IPS-18a (cell line): ENCODE results near the gene MGA.

Experiments
- H3K27ac ChIP-seq: one replicate; pipeline ENCODE4 v1.5.1; 2013; ENCODE audit warnings: low read length
- H3K27me3 ChIP-seq: one replicate; pipeline ENCODE4 v1.6.1; 2013; ENCODE audit warnings: mild to moderate bottlenecking, low read length; ENCODE audit not compliant: control insufficient read depth, insufficient read depth
- H3K36me3 ChIP-seq: one replicate; pipeline ENCODE4 v1.6.1; 2013; ENCODE audit warnings: low read depth, low read length; ENCODE audit not compliant: control insufficient read depth
- H3K4me1 ChIP-seq: one replicate; pipeline ENCODE4 v1.6.1; 2013; ENCODE audit warnings: low read depth, low read length; ENCODE audit not compliant: control insufficient read depth
- H3K4me3 ChIP-seq: one replicate; pipeline ENCODE4 v1.5.1; 2013; ENCODE audit warnings: low read length
- H3K9ac ChIP-seq: one replicate; pipeline ENCODE4 v1.6.1; 2013; ENCODE audit warnings: mild to moderate bottlenecking, low read length, moderate library complexity
- H3K9me3 ChIP-seq: one replicate; pipeline ENCODE4 v1.6.1; 2013; ENCODE audit warnings: low read depth, low read length; ENCODE audit not compliant: control insufficient read depth

The MGA gene

DNA sequence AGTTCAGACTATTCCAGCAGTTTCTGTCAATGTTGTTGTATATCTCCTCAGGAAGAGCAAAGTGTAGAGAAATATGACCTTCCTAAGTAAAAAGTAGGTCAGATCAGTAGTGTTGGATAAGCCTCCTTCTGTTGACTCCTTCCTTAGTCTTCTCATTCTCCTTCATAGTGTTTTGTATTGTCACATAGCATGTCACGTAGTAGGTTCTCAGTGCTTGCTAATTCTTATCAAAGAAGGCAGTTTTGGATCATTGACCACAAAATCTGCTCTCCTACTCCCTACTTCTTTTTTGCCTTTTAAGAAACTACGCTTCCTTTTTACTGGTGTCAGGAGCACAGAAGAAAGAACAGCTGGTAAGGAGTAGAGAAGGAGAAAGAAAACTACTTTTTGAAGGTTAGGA is 1.0 kb upstream of the MGA start:
- no peak overlapping the region for H3K9ac ChIP-seq
- H3K4me1 ChIP-seq, result peaks cover 9% of the 10 kb centered on the region
- H3K36me3 ChIP-seq, result no peaks in the 10 kb centered on the region
- peaks cover 56% of the 10 kb centered on the region for H3K27me3 ChIP-seq
- H3K4me3 ChIP-seq, result peak overlapping the region; percentile 91
- H3K27ac ChIP-seq, result no peak overlapping the region
- H3K9me3 ChIP-seq, result no peaks in the 10 kb centered on the region

DNA sequence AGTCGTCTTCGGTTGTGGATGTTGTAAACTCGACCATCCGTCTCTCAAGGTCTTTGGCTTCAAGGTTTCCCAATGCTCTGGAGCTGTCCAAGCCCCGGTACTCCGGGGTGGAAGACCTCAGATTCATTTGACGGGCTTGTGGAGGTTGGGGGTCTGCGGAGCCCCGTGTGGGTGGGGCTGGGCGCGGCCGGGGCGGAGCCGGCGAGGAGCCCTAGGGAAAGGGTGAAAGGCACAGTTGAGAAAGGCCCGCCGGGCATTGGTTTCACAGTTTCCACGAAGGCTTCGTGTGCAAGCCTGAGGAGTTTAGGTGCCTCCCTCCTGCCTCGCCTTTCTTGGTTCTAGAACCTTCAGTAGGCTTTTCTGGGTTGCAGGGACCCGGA is 360 bp upstream of the MGA start:
- Histone ChIP-seq H3K27me3 (peaks cover 56% of the 10 kb centered on the region), H3K36me3 (no peaks in the 10 kb centered on the region), H3K4me1 (peaks cover 9% of the 10 kb centered on the region), H3K4me3 (peak overlapping the region; percentile 91), H3K9ac (peak overlapping the region; percentile 48), H3K9me3 (no peaks in the 10 kb centered on the region), H3K27ac (no peak overlapping the region)

DNA sequence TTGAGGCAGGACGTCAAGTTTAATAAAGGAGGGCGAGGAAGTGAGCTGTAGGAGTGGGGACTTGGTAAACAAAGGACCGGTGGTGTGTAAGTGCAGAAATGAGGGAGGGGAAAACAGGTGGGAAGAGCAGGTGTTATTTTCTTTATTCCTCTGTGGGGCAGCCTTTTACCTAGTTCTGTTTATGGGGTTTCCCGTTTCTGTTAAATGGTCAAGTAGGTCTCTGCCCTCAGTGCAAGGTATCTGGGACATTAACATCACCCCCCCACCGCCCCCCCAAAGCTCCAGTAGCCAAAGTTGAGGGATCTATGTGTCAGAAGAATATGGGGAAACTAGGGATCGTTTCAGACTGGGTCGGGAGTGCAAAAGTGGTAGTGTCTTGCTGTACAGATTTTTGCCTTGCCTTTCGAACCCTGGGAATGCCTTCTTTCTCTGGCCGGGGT is 893 bp downstream of the MGA start:
- Histone ChIP-seq H3K4me3 (peak overlapping the region; percentile 91), H3K36me3 (no peaks in the 10 kb centered on the region), H3K9me3 (no peaks in the 10 kb centered on the region), H3K4me1 (peaks cover 9% of the 10 kb centered on the region), H3K9ac (peak overlapping the region; percentile 48), H3K27ac (peak overlapping the region; percentile 27), H3K27me3 (peaks cover 56% of the 10 kb centered on the region)

DNA sequence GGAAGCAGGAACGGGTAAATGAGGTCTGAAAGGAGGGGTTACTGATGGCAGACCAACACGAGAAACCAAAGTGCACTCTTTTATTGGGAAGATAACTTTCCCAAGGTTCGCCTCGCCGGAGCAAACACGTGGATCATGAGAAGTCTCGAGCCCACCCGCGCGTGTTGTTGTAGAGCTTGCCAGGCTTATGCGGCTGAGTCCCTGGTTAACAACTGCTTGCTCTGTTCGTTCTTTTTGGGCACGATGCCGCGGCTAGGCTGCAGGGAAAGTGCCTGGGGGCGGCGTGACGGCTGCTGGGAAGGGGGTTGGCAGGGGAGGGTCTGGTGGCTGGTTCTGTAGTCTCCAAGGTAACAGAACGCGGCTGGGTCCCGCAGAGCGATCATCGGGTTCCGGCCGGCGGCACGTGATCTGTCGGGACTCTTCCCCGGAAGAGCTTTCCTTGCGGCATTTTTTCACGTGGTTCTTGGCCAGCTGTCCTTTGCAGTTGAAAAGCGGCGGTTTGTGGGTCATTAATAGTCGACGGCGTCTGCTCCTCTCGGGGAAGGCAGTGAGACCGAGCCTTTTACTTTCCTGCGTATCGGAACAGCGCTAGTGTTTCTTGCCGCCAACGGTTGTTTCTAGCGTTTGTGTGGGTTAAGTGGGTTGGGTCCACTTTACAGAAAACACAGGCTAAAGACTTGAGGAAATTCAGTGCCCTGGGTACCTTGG is 1.5 kb downstream of the MGA start:
- peak overlapping the region; percentile 61 for H3K9ac ChIP-seq
- no peaks in the 10 kb centered on the region for H3K36me3 ChIP-seq
- peaks cover 53% of the 10 kb centered on the region for H3K27me3 ChIP-seq
- H3K9me3 ChIP-seq, result no peaks in the 10 kb centered on the region
- H3K27ac ChIP-seq, result peak overlapping the region; percentile 27
- peak overlapping the region; percentile 91 for H3K4me3 ChIP-seq
- peaks cover 9% of the 10 kb centered on the region for H3K4me1 ChIP-seq

DNA sequence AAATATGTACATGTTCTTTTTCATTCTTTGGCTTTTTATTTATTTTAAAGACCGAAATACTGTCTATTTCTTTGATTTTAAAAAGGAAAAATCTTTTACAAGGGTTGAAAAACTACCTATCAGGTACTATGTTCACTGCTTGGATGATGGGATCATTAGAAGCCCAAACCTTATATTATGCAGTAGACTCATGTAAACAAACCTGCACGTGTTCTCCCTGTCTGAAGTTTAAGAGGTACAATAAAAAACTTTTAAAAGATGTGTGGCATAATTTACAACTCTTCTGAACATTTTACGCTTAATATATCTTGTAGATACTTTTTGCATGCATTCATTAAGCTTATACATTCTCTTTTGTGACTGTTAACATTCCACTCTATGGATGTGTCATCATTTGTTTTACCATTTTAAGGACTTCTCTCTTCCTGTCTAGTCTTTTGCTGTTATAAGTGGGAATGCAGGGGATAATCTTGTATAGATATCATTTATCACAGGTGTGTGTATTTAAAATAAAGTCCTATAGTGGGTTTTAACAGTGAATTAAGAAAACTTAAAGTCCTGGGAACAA is 6.2 kb downstream of the MGA start:
- Histone ChIP-seq H3K27ac (no peak overlapping the region), H3K4me1 (peaks cover 7% of the 10 kb centered on the region), H3K36me3 (peaks cover 7% of the 10 kb centered on the region), H3K27me3 (peaks cover 10% of the 10 kb centered on the region), H3K9ac (no peak overlapping the region), H3K4me3 (no peak overlapping the region), H3K9me3 (no peaks in the 10 kb centered on the region)

DNA sequence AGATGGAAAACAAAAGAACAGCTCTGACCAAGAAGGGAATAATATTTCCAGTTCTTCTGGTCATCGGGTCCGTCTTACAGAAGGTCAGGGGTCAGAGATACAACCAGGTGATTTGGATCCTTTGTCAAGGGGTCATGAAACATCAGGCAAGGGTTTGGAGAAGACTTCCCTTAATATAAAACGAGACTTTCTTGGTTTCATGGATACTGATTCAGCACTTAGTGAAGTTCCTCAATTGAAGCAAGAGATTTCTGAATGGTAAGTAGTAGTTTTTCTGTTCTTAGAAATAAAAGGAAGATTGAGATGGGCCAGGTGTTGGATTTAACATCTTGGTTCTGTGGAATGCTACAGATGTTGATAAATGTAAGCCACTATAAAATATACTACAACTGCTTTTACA is 9.5 kb downstream of the MGA start:
- Histone ChIP-seq H3K27me3 (no peaks in the 10 kb centered on the region), H3K9me3 (no peaks in the 10 kb centered on the region), H3K4me1 (no peaks in the 10 kb centered on the region), H3K9ac (no peak overlapping the region), H3K4me3 (no peak overlapping the region), H3K36me3 (peaks cover 7% of the 10 kb centered on the region), H3K27ac (no peak overlapping the region)

DNA sequence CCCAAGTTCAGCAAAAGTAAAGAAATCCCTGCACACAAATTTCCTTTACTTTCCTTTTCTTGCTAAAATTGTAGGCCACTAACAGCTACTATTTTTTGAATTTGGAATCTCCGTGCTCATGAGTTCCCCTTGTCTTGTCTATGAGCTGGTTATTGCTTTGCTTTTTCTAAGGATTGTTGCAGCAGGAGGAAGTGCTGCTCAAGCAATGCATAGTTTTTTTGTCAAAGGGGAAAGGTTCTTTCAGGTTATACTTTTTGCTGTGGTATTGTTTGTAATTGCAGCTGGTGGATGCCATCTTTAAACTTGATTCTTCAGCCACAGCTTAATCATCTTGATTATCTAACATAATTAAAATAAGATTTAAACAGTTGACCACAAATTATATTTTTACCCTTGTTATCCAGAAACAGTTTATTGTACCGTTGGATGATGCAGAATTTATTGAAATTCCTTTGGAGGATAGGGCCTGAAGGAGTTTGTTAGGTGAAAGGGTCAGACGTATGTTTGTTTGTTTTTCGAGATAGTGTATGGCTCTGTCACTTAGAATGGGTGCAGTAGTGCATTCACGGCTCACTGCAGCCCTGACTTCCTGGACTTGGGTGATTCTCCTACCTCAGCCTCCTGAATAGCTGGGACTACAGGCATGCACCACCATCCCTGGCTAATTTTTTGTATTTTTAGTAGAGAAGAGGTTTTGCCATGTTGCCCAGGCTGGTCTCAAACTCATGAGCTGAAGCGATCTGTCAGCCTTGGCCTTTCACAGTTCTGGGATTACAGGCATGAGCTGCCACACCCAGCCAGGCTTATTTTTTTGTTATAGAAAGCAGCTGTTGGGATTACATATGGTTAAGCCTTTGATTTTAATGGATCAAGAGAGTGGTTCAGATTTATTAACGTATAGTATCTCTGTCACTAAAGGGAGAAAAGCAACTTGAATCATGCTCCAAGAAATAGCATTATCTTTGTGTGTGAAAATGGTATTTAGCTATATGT is 11.7 kb downstream of the MGA start:
- Histone ChIP-seq H3K4me3 (no peak overlapping the region), H3K27me3 (no peaks in the 10 kb centered on the region), H3K4me1 (no peaks in the 10 kb centered on the region), H3K9me3 (no peaks in the 10 kb centered on the region), H3K27ac (no peak overlapping the region), H3K9ac (no peak overlapping the region), H3K36me3 (peaks cover 7% of the 10 kb centered on the region)

DNA sequence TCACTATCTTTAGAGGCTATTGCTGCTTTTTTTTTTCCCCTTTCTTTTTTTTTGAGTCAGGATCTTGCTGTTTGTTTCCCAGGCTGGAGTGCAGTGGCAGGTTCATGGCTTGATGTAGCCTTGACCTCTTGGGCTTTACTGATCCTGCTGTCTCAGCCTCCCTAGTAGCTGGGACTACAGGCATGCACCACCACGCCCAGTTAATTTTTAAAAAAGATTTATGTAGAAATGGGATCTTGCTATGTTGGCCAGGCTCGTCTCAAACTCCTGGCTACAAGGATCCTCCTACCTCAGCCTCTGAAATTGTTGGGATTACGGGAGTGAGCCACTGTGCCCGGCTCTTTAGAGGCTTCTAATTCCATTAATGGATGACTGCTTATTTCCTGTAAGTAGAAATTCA is 15.1 kb downstream of the MGA start:
- Histone ChIP-seq H3K36me3 (no peaks in the 10 kb centered on the region), H3K9ac (no peak overlapping the region), H3K4me1 (no peaks in the 10 kb centered on the region), H3K4me3 (no peak overlapping the region), H3K27ac (no peak overlapping the region), H3K27me3 (no peaks in the 10 kb centered on the region), H3K9me3 (no peaks in the 10 kb centered on the region)

DNA sequence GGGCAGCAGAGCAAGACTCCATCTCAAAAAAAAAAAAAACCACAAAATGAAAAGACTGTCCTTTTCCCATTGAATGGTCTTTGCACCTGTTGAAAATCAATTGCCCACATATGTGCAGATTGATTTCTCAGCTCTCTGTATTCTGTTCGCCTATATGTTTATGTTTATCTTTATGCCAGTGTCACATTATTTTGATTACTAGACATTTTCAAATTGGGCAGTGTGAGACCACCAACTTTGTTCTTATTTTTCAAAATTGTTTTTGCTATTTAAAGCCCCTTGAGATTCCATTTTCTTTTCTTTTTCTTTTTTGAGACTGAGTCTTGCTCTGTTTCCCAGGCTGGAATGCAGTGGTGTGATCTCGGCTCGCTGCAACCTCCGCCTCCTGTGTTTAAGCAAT is 18.5 kb downstream of the MGA start:
- no peaks in the 10 kb centered on the region for H3K9me3 ChIP-seq
- H3K9ac ChIP-seq, result no peak overlapping the region
- no peak overlapping the region for H3K4me3 ChIP-seq
- H3K27me3 ChIP-seq, result no peaks in the 10 kb centered on the region
- H3K36me3 ChIP-seq, result no peaks in the 10 kb centered on the region
- no peaks in the 10 kb centered on the region for H3K4me1 ChIP-seq
- H3K27ac ChIP-seq, result no peak overlapping the region

DNA sequence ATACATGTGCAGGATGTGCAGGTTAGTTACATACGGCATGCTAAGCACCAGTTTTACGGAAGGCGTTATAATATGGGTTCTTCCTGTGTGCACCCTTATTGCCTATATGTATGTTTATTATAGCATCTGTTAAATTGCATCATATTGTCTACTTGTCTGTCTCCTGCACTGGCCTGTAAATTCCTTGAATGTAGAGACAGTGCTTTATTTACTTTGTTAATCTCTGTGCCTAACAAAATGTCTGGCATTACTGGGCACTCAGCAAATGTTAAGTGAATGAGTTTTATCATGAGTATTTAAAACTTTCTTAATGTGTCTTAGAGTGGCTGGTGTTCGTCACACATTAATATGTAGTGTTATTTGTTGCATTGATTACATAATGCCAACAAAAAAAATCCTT is 23.8 kb downstream of the MGA start:
- H3K4me3 ChIP-seq, result no peak overlapping the region
- H3K36me3 ChIP-seq, result no peaks in the 10 kb centered on the region
- H3K4me1 ChIP-seq, result no peaks in the 10 kb centered on the region
- H3K9me3 ChIP-seq, result no peaks in the 10 kb centered on the region
- H3K9ac ChIP-seq, result no peak overlapping the region
- no peaks in the 10 kb centered on the region for H3K27me3 ChIP-seq
- no peak overlapping the region for H3K27ac ChIP-seq

DNA sequence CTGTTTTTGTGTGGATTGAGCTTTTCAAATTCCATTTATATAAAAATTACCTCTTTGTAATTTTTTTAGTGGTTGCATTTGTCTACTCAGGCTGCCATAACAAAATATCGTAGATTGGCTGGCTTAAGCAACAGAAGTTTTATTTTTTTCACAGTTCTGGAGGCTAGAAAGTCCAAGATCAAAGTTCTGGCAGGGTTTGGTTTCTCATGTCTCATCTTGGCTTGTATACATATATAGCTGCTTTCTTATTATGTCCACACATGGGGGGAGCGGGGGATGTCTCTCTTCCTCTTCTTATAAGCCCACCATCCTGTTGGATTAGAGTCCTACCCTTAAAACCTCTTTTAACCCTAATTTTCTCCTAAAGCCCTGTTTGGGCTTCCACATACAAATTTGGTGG is 28.5 kb downstream of the MGA start:
- Histone ChIP-seq H3K27ac (no peak overlapping the region), H3K4me1 (no peaks in the 10 kb centered on the region), H3K4me3 (no peak overlapping the region), H3K9ac (no peak overlapping the region), H3K9me3 (no peaks in the 10 kb centered on the region), H3K27me3 (no peaks in the 10 kb centered on the region), H3K36me3 (no peaks in the 10 kb centered on the region)
